Measurements from ENCODE around the gene CCDC74B.
"Not testable (repeated sequence)": the region's sequence is repeated elsewhere in the genome, so short reads cannot be mapped to it uniquely, and the experiment has no call there.

Gene CCDC74B

GRCh38 chr2:130181880-130182682, 37.2 kb upstream of the CCDC74B start, which contains the start of gene MZT2B:
Gene MZT2B, plus strand, starts transcription at chr2:130182262. Its CDS starts 21 bp downstream, at chr2:130182283.
- H3K9me3 ChIP-seq, H3K27me3 ChIP-seq, H3K36me3 ChIP-seq: not testable (repeated sequence)
- DNase-seq: peak; percentile 75 to 93
- intact Hi-C loops (cut with DNase I; ENCODE audit: low total_unique reads): loop anchor here (5.0 to 10.0 kb wide), 2 partner anchors 160 to 913 kb away; partner anchors contain the start of genes FAM168B and IMP4
- Histone ChIP-seq H3K4me3 (peak within 1 kb of the TSS; percentile 97), H3K4me1 (peaks cover 0 to 28% (median 18%) of the 10 kb centered on the region in 4 donors), H3K27ac (peak within 1 kb of the TSS; percentile 88 to 91)
- TF ChIP-seq CTCF (IDR thresholded peaks at IDR 0.05): peak; percentile 72 to 87

- no peaks in the 10 kb centered on the region for H3K27me3 ChIP-seq
- peak within 1 kb of the TSS; percentile 88 to 91 for H3K27ac ChIP-seq
- H3K9me3 ChIP-seq: no peaks in the 10 kb centered on the region
- peak within 1 kb of the TSS; percentile 97 for H3K4me3 ChIP-seq
- peaks cover 0 to 31% (median 18%) of the 10 kb centered on the region in 4 donors for H3K4me1 ChIP-seq
- intact Hi-C loops (cut with DNase I; ENCODE audit: low total_unique reads): loop anchor here (5.0 to 10.0 kb wide), 2 partner anchors 161 to 913 kb away; partner anchors contain the start of genes FAM168B and IMP4
- TF ChIP-seq CTCF (IDR thresholded peaks at IDR 0.05): no peak
- peaks cover 0 to 10% (median 3%) of the 10 kb centered on the region in 3 donors for H3K36me3 ChIP-seq
- DNase-seq: peak; percentile 96 to 98
Observed at GRCh38 chr2:130181325-130181879, 36.5 kb upstream of the CCDC74B start, which contains the start of gene SMPD4. Gene SMPD4, minus strand, starts transcription at chr2:130181602. Its CDS starts 5,010 bp downstream, at chr2:130176592.

GRCh38 chr2:130180404-130181324, 35.8 kb upstream of the CCDC74B start:
- not testable (repeated sequence) for H3K9me3 ChIP-seq, H3K27me3 ChIP-seq, DNase-seq
- intact Hi-C loops (cut with DNase I; ENCODE audit: low total_unique reads): loop anchor here (5.0 to 10.0 kb wide), 2 partner anchors 162 to 914 kb away; partner anchors contain the start of genes FAM168B and IMP4
- Histone ChIP-seq H3K4me3 (peak overlapping the region; percentile 97), H3K36me3 (peaks cover under 1 to 15% (median 6%) of the 10 kb centered on the region in 3 donors), H3K27ac (peak overlapping the region; percentile 88 to 91), H3K4me1 (peaks cover 0 to 31% (median 18%) of the 10 kb centered on the region in 4 donors)

GRCh38 chr2:130174866-130175265, 30.0 kb upstream of the CCDC74B start:
- H3K4me1 ChIP-seq; H3K27me3 ChIP-seq; H3K27ac ChIP-seq; DNase-seq; H3K9me3 ChIP-seq; H3K4me3 ChIP-seq; intact Hi-C loops (cut with DNase I; ENCODE audit: low total_unique reads): not testable (repeated sequence)
- H3K36me3 ChIP-seq: peaks cover 34 to 67% (median 45%) of the 10 kb centered on the region in 3 donors

GRCh38 chr2:130169896-130170295, 25.0 kb upstream of the CCDC74B start:
- H3K9me3 ChIP-seq: no peaks in the 10 kb centered on the region
- H3K27ac ChIP-seq: no peak overlapping the region
- H3K4me1 ChIP-seq: no peaks in the 10 kb centered on the region
- no peak overlapping the region for H3K4me3 ChIP-seq
- no peak for DNase-seq
- no peaks in the 10 kb centered on the region for H3K27me3 ChIP-seq
- H3K36me3 ChIP-seq: peaks cover 66 to 100% (median 76%) of the 10 kb centered on the region in 3 donors
- intact Hi-C loops (cut with DNase I; ENCODE audit: low total_unique reads): loop anchor here (5.0 kb wide), 1 partner anchor 888 kb away; no protein-coding TSS in a partner anchor
- no peak for TF ChIP-seq CTCF (IDR thresholded peaks at IDR 0.05)

GRCh38 chr2:130169163-130169562, 24.3 kb upstream of the CCDC74B start:
- H3K27me3 ChIP-seq, DNase-seq, H3K4me1 ChIP-seq, H3K4me3 ChIP-seq, H3K9me3 ChIP-seq, H3K27ac ChIP-seq: not testable (repeated sequence)
- intact Hi-C loops (cut with DNase I; ENCODE audit: low total_unique reads): loop anchor here (5.0 kb wide), 1 partner anchor 887 kb away; no protein-coding TSS in a partner anchor
- H3K36me3 ChIP-seq: peaks cover 72 to 100% (median 72%) of the 10 kb centered on the region in 3 donors

- H3K27me3 ChIP-seq, DNase-seq, H3K4me1 ChIP-seq, H3K27ac ChIP-seq, H3K4me3 ChIP-seq, H3K9me3 ChIP-seq: not testable (repeated sequence)
- peaks cover 65 to 99% (median 75%) of the 10 kb centered on the region in 3 donors for H3K36me3 ChIP-seq
- intact Hi-C loops (cut with DNase I; ENCODE audit: low total_unique reads): loop anchor here (5.0 kb wide), 1 partner anchor 884 kb away; no protein-coding TSS in a partner anchor
Observed at GRCh38 chr2:130166611-130167010, 21.7 kb upstream of the CCDC74B start.
